Osteoblast (primary cell): ENCODE data around the gene EHD4. TPM values are rescaled to one million over a fixed set of nuclear protein-coding genes. Genes with fewer than 3 reads are reported as not detected.

Source experiments
- DNase-seq: peaks from one replicate; pipeline ENCODE4 v3.0.0; 2011; ENCODE audit warnings: low spot score, mixed read lengths; ENCODE audit not compliant: insufficient read length; ENCODE audit errors: missing footprints
- H2AFZ ChIP-seq: 2 replicates; pipeline ENCODE4 v1.6.0; 2011; ENCODE audit warnings: mild to moderate bottlenecking, low read length
- H3K27ac ChIP-seq: 2 replicates; pipeline ENCODE4 v1.5.1; 2011; ENCODE audit warnings: mild to moderate bottlenecking, low read depth, low read length, moderate library complexity
- H3K27me3 ChIP-seq: 2 replicates; pipeline ENCODE4 v1.6.0; 2012; ENCODE audit warnings: mild to moderate bottlenecking, control low read depth, inconsistent platforms, low read length, moderate library complexity; ENCODE audit not compliant: insufficient read depth
- H3K36me3 ChIP-seq: 2 replicates; pipeline ENCODE4 v1.5.1; 2011; ENCODE audit warnings: mild to moderate bottlenecking, low read length, control low read depth, moderate library complexity; ENCODE audit not compliant: insufficient read depth
- H3K4me1 ChIP-seq: 2 replicates; pipeline ENCODE4 v1.5.1; 2011; ENCODE audit warnings: mild to moderate bottlenecking, low read length, control low read depth, moderate library complexity; ENCODE audit not compliant: insufficient read depth
- H3K4me2 ChIP-seq: 2 replicates; pipeline ENCODE4 v1.6.0; 2011; ENCODE audit warnings: mild to moderate bottlenecking, low read length; ENCODE audit not compliant: insufficient read depth
- H3K4me3 ChIP-seq: fragments of 200-600 bp; sonication (generic); 3 replicates; pipeline ENCODE4 v1.5.1; 2012; ENCODE audit warnings: mild to moderate bottlenecking, low read length, inconsistent platforms; ENCODE audit not compliant: insufficient read depth
- H3K79me2 ChIP-seq: 2 replicates; pipeline ENCODE4 v1.6.0; 2012; ENCODE audit warnings: mild to moderate bottlenecking, low read length, control low read depth, inconsistent platforms; ENCODE audit not compliant: insufficient read depth
- H3K9me3 ChIP-seq: 2 replicates; pipeline ENCODE4 v1.5.1; 2011; ENCODE audit warnings: low read depth, low read length, control low read depth
- H4K20me1 ChIP-seq: 2 replicates; pipeline ENCODE4 v1.6.0; 2012; ENCODE audit warnings: mild to moderate bottlenecking, low read length, control low read depth; ENCODE audit not compliant: insufficient read depth
- total RNA-seq: library from RNA; depleted of rRNA; stranded (reverse); fragments of >200 nt; gene quantifications from 2 replicates; pipeline ENCODE4 v1.2.3, GENCODE V29; 2012
- TF ChIP-seq, protein P1 (sequence below): IDR thresholded peaks from 2 replicates; pipeline ENCODE4 v1.5.1; 2011; ENCODE audit warnings: mild to moderate bottlenecking, low read depth, low read length, moderate library complexity; ENCODE audit errors: extremely low read depth

EHD4 gene
- total RNA-seq, 1 donor = 15.9 TPM

DNA sequence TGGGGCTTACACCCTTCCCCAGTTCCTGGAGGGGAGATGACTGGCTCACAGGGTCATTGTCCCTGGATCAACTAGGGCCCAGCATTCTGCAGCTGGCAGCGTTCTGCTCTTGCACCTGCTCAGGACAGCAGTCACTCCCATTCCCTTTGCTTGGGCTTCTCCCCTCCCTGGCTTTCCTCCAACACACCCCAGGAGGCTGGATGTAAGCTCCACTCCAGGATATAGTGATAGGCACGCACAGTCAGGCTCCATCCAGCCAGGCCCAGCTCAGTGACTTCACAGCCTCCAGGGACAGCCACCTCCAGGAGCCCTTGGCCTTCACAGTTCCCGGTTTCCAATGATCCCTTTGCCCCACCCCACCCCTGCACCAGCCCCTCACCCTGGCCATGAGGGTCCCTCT is 80.4 kb downstream of the EHD4 start:
- H3K4me1 ChIP-seq = peaks cover 13% of the 10 kb centered on the region
- H3K4me2 ChIP-seq = no peak overlapping the region
- TF ChIP-seq, protein P1, sequence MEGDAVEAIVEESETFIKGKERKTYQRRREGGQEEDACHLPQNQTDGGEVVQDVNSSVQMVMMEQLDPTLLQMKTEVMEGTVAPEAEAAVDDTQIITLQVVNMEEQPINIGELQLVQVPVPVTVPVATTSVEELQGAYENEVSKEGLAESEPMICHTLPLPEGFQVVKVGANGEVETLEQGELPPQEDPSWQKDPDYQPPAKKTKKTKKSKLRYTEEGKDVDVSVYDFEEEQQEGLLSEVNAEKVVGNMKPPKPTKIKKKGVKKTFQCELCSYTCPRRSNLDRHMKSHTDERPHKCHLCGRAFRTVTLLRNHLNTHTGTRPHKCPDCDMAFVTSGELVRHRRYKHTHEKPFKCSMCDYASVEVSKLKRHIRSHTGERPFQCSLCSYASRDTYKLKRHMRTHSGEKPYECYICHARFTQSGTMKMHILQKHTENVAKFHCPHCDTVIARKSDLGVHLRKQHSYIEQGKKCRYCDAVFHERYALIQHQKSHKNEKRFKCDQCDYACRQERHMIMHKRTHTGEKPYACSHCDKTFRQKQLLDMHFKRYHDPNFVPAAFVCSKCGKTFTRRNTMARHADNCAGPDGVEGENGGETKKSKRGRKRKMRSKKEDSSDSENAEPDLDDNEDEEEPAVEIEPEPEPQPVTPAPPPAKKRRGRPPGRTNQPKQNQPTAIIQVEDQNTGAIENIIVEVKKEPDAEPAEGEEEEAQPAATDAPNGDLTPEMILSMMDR = no peak
- no peaks in the 10 kb centered on the region for H3K79me2 ChIP-seq
- H2AFZ ChIP-seq = no peak overlapping the region
- no peak for DNase-seq
- H3K9me3 ChIP-seq = no peaks in the 10 kb centered on the region
- H3K4me3 ChIP-seq = no peak overlapping the region
- H3K27ac ChIP-seq = no peak overlapping the region
- no peaks in the 10 kb centered on the region for H4K20me1 ChIP-seq
- no peaks in the 10 kb centered on the region for H3K36me3 ChIP-seq
- H3K27me3 ChIP-seq = no peaks in the 10 kb centered on the region

DNA sequence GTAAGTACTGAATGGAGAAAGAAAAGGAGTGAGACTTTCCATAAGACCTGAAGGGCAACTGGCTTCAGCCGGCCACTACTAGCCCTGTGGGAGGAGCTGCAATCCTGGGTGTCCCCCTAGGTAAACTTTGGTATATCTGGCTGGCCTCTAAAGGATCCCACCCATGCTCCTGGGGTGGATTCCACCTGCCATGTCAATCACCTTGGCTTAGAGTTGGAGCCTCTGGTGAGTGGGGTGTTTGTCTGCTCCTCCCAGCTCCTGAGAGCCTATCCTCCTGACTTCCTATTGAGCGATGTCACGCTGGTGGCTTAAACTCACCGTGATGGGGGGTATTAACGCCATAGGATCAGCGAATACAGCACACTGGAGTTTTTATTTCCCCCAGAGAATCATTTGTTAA is 81.1 kb downstream of the EHD4 start:
- no peak overlapping the region for H2AFZ ChIP-seq
- TF ChIP-seq, protein P1 = no peak
- no peaks in the 10 kb centered on the region for H4K20me1 ChIP-seq
- no peaks in the 10 kb centered on the region for H3K79me2 ChIP-seq
- no peak overlapping the region for H3K4me3 ChIP-seq
- H3K4me2 ChIP-seq = no peak overlapping the region
- peaks cover 13% of the 10 kb centered on the region for H3K4me1 ChIP-seq
- peak; percentile 43 for DNase-seq
- no peaks in the 10 kb centered on the region for H3K9me3 ChIP-seq
- H3K27me3 ChIP-seq = no peaks in the 10 kb centered on the region
- H3K36me3 ChIP-seq = no peaks in the 10 kb centered on the region
- H3K27ac ChIP-seq = no peak overlapping the region

DNA sequence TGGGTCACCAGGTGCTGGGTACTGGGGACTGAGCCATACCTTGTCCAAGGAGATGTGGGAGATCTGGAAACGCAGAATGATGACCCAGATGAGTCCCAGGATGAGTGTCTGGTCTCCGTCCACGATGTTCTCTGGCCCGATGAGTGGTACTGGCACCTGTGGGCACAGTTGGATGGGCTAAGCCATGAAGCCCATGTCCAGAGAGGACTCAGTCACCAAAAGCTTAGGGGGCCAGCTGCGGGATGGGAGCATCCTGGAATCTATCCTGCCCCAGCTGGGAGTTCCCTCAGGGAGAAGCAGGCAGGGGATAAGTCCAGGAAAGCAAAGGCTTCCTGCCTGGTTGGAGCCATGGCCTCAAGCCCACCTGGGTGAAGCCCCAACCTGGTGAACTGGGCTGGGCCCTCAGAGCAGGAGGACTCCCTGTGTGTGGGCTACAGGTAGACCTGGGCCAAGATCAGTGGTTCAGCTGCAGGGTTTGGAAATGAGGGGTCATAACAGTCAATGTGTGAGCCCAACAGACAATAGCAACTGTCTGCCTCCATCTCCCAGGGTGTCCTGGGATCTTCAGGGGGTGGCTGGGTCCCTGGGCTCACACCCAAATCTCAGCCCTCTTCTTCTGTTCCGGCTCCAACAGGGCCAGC is 82.2 kb downstream of the EHD4 start:
- Histone ChIP-seq H3K9me3 (no peaks in the 10 kb centered on the region), H4K20me1 (no peaks in the 10 kb centered on the region), H2AFZ (no peak overlapping the region), H3K4me3 (no peak overlapping the region), H3K27ac (no peak overlapping the region), H3K36me3 (no peaks in the 10 kb centered on the region), H3K79me2 (no peaks in the 10 kb centered on the region), H3K4me2 (no peak overlapping the region), H3K4me1 (peaks cover 12% of the 10 kb centered on the region), H3K27me3 (no peaks in the 10 kb centered on the region)
- TF ChIP-seq, protein P1 = no peak
- DNase-seq = peak; percentile 56

DNA sequence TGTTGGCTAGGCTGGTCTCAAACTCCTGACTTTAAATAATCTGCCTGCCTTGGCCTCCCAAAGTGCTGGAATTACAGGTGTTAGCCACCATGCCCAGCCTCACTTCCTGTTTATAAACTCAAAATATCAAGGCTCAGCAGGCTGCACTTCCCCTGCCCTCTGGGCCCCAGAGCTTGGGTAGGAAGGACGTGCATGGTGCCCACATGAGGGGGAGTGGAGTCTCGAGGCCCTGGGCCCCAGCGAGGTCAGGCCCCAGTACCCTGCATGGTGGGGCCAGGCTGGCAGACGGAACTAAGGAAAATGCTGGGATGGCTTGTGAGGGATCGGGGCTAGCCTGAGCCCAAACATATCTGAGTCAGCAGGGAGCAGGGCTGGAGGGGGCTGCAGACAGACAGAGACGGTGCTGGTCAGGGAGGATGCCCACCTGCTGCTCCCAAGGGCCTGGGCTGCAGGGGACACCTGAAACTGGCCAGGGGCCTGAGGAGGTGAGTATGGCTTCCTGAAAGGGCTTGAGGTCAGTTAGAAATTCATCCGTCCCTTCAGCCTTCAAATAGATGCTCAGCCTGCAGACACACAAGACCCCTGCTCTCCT is 83.6 kb downstream of the EHD4 start:
- Histone ChIP-seq H3K79me2 (no peaks in the 10 kb centered on the region), H3K36me3 (no peaks in the 10 kb centered on the region), H3K27ac (no peak overlapping the region), H3K4me1 (no peaks in the 10 kb centered on the region), H2AFZ (no peak overlapping the region), H4K20me1 (no peaks in the 10 kb centered on the region), H3K4me3 (no peak overlapping the region), H3K9me3 (no peaks in the 10 kb centered on the region), H3K4me2 (no peak overlapping the region), H3K27me3 (no peaks in the 10 kb centered on the region)
- DNase-seq = peak; percentile 69
- TF ChIP-seq, protein P1 = no peak
